Astrocyte of the spinal cord (primary cell): ENCODE data around the gene MORN3.
"Not testable (repeated sequence)": the region's sequence is repeated elsewhere in the genome, so short reads cannot be mapped to it uniquely, and the experiment has no call there.

Experiments used
- DNase-seq: peaks from one replicate; pipeline ENCODE4 v3.0.0; 2011; ENCODE audit warnings: low read depth, low spot score
- H3K4me3 ChIP-seq: 2 replicates; pipeline ENCODE4 v1.5.1; 2011; ENCODE audit warnings: low read depth, mild to moderate bottlenecking, low read length, moderate library complexity
- in situ Hi-C: cut with HindIII; loops from 2 replicates; pipeline ENCODE4 v1.10.0; 2017; ENCODE audit warnings: low sequenced_read_pairs
- TF ChIP-seq, protein P1 (sequence below): IDR thresholded peaks from 2 replicates; pipeline ENCODE4 v1.5.1; 2012; ENCODE audit warnings: low read depth, mild to moderate bottlenecking, low read length, inconsistent platforms

MORN3 gene

DNA sequence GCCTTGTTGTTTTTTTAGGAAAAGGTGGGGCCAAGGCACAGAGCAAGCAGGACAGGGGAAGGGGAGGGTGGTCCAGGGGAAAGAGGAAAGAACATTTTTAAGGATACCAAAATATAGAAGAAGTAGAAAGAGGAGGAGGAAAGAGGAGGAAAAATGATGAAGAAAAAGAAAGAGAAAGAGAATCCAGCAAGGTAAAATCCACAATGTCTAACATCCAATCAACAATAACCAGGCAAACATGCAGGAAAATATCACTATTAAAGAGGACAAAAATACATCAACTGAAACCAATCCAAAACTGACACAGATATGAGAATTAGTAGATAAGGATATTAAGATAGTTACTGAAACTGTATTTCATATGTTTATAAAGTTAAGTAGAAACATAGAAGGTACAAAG is 36.1 kb upstream of the MORN3 start:
- H3K4me3 ChIP-seq, result no peak overlapping the region
- in situ Hi-C loops, result no loop called here
- TF ChIP-seq, protein P1, sequence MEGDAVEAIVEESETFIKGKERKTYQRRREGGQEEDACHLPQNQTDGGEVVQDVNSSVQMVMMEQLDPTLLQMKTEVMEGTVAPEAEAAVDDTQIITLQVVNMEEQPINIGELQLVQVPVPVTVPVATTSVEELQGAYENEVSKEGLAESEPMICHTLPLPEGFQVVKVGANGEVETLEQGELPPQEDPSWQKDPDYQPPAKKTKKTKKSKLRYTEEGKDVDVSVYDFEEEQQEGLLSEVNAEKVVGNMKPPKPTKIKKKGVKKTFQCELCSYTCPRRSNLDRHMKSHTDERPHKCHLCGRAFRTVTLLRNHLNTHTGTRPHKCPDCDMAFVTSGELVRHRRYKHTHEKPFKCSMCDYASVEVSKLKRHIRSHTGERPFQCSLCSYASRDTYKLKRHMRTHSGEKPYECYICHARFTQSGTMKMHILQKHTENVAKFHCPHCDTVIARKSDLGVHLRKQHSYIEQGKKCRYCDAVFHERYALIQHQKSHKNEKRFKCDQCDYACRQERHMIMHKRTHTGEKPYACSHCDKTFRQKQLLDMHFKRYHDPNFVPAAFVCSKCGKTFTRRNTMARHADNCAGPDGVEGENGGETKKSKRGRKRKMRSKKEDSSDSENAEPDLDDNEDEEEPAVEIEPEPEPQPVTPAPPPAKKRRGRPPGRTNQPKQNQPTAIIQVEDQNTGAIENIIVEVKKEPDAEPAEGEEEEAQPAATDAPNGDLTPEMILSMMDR, result no peak
- DNase-seq, result no peak

DNA sequence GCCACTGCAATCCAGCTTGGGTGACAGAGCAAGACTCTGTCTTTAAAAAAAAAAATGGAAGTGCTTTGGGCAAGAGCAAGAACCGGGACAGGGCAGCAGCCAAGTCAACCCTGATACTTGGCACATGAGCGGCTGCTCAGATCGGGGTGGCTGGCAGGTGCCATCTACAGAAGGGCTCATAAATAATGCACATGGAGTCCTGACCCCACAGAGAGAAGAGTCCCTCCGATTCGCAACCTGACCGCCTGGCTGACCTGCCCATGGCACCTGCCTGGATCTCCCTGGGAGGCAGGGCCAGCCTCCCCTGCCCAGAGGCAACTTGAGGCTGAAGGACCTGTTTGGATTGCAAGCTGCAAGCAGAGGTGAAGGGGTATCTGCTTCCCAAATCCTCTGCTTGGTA is 33.5 kb upstream of the MORN3 start:
- TF ChIP-seq, protein P1, result no peak
- in situ Hi-C loops, result no loop called here

DNA sequence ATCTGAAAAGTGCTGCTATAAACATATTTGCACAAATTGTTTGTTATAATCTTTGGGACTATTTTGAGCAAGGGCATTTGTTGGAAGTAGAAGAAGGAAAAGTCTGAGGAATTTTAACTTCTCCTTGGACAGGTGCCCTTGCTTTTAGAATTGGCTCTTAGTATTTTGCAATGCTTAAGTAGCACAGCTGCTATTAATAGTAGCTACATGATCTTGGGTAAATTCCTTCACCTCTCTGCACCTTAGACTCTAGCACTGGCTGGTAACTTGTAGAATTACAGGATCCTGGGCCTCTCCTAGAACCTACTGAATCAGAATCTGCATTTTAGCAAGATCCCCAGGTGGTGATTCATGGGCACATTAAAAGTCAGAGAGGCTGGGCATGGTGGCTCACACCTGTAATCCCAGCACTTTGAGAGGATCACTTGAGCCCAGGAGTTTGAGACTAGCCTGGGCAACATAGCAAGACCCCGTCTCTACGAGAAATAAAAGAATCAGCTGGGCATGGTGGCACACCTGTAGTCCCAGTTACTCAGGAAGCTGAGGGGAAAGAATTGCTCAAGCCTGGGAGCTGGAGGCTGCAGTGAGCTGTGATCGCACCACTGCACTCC is 32.3 kb upstream of the MORN3 start:
- DNase-seq, result no peak
- in situ Hi-C loops, result no loop called here
- TF ChIP-seq, protein P1, result no peak
- no peak overlapping the region for H3K4me3 ChIP-seq

More for the DNA sequence above, 33.5 kb upstream of the MORN3 start:
- no peak overlapping the region for H3K4me3 ChIP-seq
- DNase-seq, result no peak

DNA sequence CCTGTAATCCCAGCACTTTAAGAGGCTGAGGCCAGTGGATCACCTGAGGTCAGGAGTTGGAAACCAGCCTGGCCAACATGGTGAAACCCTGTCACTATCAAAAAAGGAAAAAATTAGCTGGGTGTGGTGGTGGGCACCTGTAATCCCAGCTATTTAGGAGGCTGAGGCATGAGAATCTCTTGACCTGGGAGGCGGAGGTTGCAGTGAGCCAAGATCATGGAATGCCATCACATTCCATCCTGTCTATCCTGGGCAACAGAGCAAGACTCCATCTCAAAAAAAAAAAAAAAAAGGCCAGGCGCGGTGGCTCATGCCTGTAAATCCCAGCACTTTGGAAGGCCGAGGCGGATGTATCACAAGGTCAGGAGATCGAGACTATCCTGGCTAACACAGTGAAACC is 28.4 kb upstream of the MORN3 start:
- DNase-seq, H3K4me3 ChIP-seq, in situ Hi-C loops: not testable (repeated sequence)

DNA sequence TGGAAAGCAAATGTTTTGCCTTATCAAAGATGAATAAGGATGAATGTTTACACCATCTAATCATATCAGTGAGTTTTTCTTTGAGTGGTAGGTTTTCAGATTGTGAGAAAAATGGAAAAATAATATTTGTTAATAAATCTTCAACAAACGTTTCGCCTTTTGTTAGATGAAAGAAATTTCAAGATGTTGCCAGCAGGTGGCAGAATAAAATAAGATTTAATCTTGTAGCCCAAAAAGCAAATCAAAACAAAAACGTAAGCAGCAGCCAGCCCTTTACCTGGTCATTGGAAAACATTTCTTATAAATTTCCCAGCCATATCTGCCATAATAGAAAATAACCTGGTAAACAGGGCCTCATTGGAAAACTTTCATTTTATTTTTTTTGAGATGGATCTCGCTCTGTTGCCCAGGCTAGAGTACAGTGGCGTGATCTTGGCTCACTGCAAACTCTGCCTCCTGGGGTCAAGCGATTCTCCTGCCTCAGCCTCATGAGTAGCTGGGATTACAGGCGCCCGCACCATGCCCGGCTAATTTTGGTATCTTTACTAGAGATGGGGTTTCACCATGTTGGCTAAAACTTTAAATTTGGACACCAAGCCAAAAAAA is 27.7 kb upstream of the MORN3 start:
- DNase-seq, result peak; percentile 63
- in situ Hi-C loops, result no loop called here
- TF ChIP-seq, protein P1, result no peak
- H3K4me3 ChIP-seq, result no peak overlapping the region

DNA sequence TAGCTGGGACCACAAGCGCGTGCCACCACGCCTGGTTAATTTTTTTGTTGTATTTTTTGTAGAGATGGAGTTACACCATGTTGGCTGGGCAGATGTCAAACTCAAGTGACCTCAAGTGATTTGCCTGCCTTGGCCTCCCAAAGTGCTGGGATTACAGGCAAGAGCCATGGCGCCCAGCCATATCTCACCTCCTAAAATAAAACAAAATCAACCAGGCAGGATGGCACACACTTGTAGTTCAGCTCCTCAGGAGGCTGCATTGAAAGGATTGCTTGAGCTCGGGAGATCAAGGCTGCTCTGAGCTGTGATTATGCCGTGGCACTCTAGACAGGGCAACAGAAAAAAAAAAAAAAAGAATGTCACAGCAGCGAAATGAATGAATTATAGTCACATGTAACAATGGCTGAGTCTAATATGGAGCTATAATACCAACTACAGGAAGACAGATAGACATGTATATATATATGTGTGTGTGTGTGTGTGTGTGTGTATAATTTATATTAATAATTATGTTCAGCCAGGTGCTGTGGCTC is 23.8 kb upstream of the MORN3 start:
- TF ChIP-seq, protein P1, result no peak
- DNase-seq, result no peak
- H3K4me3 ChIP-seq, result no peak overlapping the region
- in situ Hi-C loops, result no loop called here

DNA sequence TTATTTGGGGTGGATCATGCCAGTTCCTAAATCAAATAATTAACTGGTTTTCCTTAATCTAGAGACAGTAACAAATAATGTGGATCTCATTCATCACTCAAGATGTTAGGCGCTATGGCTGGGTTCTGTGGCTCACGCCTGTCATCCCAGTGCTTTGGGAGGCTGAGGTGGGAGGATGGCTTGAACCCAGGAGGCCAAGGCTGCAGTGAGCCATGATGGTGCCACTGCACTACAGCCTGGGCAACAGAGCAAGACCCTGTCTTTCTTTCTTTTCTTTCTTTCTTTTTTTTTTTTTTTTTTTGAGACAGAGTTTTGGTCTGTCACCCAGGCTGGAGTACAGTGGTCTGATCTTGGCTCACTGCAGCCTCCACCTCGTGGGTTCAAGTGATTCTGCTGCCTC is 23.3 kb upstream of the MORN3 start:
- in situ Hi-C loops, H3K4me3 ChIP-seq, DNase-seq: not testable (repeated sequence)
